Right atrium auricular region (tissue), 2 donors: ENCODE data around the gene EPHA6. TPM values are rescaled to one million over a fixed set of nuclear protein-coding genes. Genes with fewer than 3 reads are reported as not detected.

Experiments
- DNase-seq: peaks from one replicate; pipeline ENCODE4 v3.0.0-alpha.2; 2019; ENCODE audit warnings: low spot score
- H3K27ac ChIP-seq, 2 donors: fragments of 200-600 bp; sonication (generic); 1 replicate in 1 of 2; 2 replicates in 1 of 2; pipeline ENCODE4 v1.5.1; 2016 to 2019
- H3K27me3 ChIP-seq, 2 donors: fragments of 200-600 bp; sonication (generic); one replicate each; pipeline versions ENCODE4 v1.5.1 to v1.6.0; 2017 to 2019
- H3K36me3 ChIP-seq: fragments of 200-600 bp; sonication (generic); one replicate; pipeline ENCODE4 v1.5.1; 2016
- H3K4me1 ChIP-seq, 2 donors: fragments of 200-600 bp; sonication (generic); one replicate each; pipeline versions ENCODE4 v1.5.1 to v1.6.0; 2017 to 2019
- H3K4me3 ChIP-seq, 2 donors: fragments of 200-600 bp; sonication (generic); 1 replicate in 1 of 2; 2 replicates in 1 of 2; pipeline ENCODE4 v1.5.1; 2017 to 2019; ENCODE audit warnings: mild to moderate bottlenecking in 1 of 2, moderate library complexity in 1 of 2
- H3K9me3 ChIP-seq, 2 donors: fragments of 200-600 bp; sonication (generic); one replicate each; pipeline ENCODE4 v1.5.1; 2019
- total RNA-seq, 2 donors: library from RNA; depleted of rRNA; stranded (reverse); fragments of >200 nt; gene quantifications; one replicate each; pipeline ENCODE4 v1.1.0, GENCODE V29; 2016
- TF ChIP-seq, protein P1 (sequence below), 2 donors: fragments of 200-600 bp; sonication (generic); IDR thresholded peaks; one replicate each; pipeline ENCODE4 v1.5.1; 2019; ENCODE audit warnings: antibody characterized with exemption in 2 of 2

The EPHA6 gene
- total RNA-seq, 2 donors from 2014 or later = 0.22 to 0.35 TPM

DNA sequence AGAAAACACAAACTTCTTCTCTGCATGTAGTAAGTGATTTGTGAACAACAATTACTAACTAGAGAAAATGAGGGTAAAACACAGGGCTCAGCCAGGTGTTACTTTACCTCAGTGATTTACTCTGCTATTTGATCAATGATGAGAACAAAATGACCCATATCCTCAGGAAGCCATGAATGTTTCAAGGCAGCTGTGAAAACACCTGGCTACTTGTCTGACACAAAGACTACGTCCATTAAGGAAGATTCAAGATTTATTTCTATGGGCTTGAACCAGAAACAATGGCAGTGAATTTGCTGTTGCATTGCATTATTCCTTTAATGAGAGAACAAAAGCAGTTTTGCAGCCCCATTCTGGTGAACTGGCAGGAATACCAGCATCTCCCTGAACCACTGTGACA is 575.5 kb downstream of the EPHA6 start:
- H3K4me3 ChIP-seq = no peak overlapping the region
- no peak for DNase-seq
- H3K9me3 ChIP-seq = no peaks in the 10 kb centered on the region
- H3K4me1 ChIP-seq = no peaks in the 10 kb centered on the region
- no peaks in the 10 kb centered on the region for H3K27me3 ChIP-seq
- no peaks in the 10 kb centered on the region for H3K36me3 ChIP-seq
- TF ChIP-seq, protein P1, sequence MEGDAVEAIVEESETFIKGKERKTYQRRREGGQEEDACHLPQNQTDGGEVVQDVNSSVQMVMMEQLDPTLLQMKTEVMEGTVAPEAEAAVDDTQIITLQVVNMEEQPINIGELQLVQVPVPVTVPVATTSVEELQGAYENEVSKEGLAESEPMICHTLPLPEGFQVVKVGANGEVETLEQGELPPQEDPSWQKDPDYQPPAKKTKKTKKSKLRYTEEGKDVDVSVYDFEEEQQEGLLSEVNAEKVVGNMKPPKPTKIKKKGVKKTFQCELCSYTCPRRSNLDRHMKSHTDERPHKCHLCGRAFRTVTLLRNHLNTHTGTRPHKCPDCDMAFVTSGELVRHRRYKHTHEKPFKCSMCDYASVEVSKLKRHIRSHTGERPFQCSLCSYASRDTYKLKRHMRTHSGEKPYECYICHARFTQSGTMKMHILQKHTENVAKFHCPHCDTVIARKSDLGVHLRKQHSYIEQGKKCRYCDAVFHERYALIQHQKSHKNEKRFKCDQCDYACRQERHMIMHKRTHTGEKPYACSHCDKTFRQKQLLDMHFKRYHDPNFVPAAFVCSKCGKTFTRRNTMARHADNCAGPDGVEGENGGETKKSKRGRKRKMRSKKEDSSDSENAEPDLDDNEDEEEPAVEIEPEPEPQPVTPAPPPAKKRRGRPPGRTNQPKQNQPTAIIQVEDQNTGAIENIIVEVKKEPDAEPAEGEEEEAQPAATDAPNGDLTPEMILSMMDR (IDR thresholded peaks at IDR 0.05) = no peak
- H3K27ac ChIP-seq = no peak overlapping the region

DNA sequence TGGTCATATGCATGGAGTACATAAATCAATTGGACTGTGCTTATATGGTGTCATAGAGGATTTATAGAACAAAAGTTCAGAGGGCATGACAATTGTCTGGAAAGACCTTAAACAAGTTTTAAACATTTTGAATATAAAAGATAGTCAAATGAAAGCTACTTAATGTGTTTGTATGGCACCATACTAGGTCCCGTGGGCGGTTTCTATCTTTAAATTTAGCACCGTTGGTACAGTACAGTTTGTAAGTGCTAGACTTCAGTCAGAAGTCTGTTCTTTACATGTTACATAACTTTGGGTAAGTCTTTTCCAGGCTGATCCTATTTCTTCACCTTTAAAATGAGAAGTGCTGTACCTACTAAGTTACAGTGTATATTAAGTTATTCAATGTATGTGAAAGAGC is 576.8 kb downstream of the EPHA6 start:
- no peaks in the 10 kb centered on the region for H3K36me3 ChIP-seq
- no peak overlapping the region for H3K27ac ChIP-seq
- H3K4me3 ChIP-seq = no peak overlapping the region
- no peak for DNase-seq
- H3K9me3 ChIP-seq = no peaks in the 10 kb centered on the region
- no peaks in the 10 kb centered on the region for H3K27me3 ChIP-seq
- TF ChIP-seq, protein P1 (IDR thresholded peaks at IDR 0.05) = no peak
- no peaks in the 10 kb centered on the region for H3K4me1 ChIP-seq

DNA sequence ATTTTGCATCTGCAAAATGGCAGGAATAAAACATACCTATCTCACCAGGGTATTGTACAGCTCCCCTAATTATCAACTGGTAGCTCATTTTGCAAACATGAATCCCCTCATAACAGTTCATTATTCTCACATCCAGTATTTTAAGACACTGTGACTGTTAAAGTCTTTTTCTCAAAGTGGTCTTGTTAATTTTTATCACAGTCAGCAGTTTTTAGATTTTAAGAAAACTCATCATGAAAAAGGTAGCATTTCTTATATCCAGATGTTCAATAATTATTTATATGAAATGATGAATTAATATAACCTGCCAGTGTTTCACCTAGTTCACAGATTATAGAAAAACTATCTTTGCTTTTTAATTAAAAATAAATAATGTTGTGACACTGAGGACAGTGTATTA is 595.2 kb downstream of the EPHA6 start:
- TF ChIP-seq, protein P1 (IDR thresholded peaks at IDR 0.05) = no peak
- DNase-seq = no peak
- H3K4me3 ChIP-seq = no peak overlapping the region
- no peaks in the 10 kb centered on the region for H3K27me3 ChIP-seq
- H3K27ac ChIP-seq = no peak overlapping the region
- H3K36me3 ChIP-seq = no peaks in the 10 kb centered on the region
- H3K4me1 ChIP-seq = no peaks in the 10 kb centered on the region
- no peaks in the 10 kb centered on the region for H3K9me3 ChIP-seq

DNA sequence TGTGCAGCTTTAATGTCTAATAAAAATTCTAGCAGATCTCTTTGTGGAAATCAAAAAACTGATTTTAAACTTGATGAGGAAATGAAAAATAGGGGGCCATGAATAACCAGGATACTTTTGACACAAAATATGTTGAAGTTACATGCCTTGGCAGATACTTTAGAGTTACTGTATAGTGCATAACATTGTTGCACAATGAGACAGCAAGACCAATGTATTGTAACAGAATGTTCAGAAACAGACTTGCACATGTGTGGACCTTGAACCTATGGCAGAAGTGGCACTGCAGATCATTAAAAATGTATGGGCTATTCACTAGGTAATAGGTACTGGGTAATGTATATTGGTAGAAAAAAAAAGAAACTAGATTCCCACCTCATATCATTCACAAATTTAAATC is 607.2 kb downstream of the EPHA6 start:
- H3K4me1 ChIP-seq = no peaks in the 10 kb centered on the region
- H3K4me3 ChIP-seq = no peak overlapping the region
- no peak overlapping the region for H3K27ac ChIP-seq
- H3K27me3 ChIP-seq = no peaks in the 10 kb centered on the region
- DNase-seq = no peak
- no peaks in the 10 kb centered on the region for H3K36me3 ChIP-seq
- TF ChIP-seq, protein P1 (IDR thresholded peaks at IDR 0.05) = no peak
- no peaks in the 10 kb centered on the region for H3K9me3 ChIP-seq

DNA sequence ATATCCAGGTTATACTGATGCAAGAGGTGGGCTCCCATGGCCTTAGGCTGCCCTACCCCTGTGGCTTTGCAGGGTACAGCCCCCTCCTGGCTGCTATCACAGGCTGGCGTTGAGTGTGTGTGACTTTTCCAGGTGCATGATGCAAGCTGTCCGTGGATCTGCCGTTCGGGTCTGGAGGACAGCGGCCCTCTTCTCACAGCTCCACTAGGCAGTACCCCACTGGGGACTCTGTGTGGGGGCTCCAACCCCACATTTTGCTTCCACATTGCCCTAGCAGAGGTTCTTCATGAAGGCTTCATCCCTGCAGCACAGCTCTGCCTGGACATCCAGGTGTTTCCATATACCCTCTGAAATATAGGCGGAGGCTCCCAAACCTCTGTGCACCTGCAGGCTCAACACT is 610.6 kb downstream of the EPHA6 start:
- no peak overlapping the region for H3K4me3 ChIP-seq
- no peaks in the 10 kb centered on the region for H3K4me1 ChIP-seq
- no peak for DNase-seq
- H3K27me3 ChIP-seq = no peaks in the 10 kb centered on the region
- TF ChIP-seq, protein P1 (IDR thresholded peaks at IDR 0.05) = no peak
- no peaks in the 10 kb centered on the region for H3K36me3 ChIP-seq
- no peaks in the 10 kb centered on the region for H3K9me3 ChIP-seq
- H3K27ac ChIP-seq = no peak overlapping the region

DNA sequence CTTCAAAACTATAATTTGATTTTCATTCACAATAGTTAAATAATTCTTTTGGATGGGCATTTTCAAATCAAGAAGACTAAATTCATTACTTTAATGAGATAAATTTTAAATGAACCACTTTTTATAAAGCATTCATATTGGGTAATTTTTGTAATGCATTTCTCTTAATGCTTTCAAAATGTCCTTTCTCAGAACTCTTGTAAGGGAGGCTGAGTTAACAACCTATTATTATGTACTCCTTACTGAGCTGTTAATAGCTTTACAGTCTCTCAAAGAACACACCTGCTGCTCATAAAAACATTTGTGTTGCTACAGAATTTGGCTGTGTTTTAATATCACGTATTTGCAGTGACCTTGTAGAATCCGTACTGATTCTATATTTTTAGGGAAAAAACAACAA is 616.2 kb downstream of the EPHA6 start:
- DNase-seq = no peak
- TF ChIP-seq, protein P1 (IDR thresholded peaks at IDR 0.05) = no peak

More for the DNA sequence above, 616.2 kb downstream of the EPHA6 start:
- Histone ChIP-seq H3K4me1 (no peaks in the 10 kb centered on the region), H3K36me3 (no peaks in the 10 kb centered on the region), H3K27me3 (no peaks in the 10 kb centered on the region), H3K4me3 (no peak overlapping the region), H3K9me3 (no peaks in the 10 kb centered on the region), H3K27ac (no peak overlapping the region)
